NCI-H345 treated with DMSO at 0.1 percent for 48 hours (cell line): Measurements from ENCODE around the gene ACBD7.

Experiments used
- DNase-seq: peaks from one replicate; lab custom pipeline; 2025; ENCODE audit not compliant: unreplicated experiment; lab: John Stamatoyannopoulos, UW

The ACBD7 gene

DNA sequence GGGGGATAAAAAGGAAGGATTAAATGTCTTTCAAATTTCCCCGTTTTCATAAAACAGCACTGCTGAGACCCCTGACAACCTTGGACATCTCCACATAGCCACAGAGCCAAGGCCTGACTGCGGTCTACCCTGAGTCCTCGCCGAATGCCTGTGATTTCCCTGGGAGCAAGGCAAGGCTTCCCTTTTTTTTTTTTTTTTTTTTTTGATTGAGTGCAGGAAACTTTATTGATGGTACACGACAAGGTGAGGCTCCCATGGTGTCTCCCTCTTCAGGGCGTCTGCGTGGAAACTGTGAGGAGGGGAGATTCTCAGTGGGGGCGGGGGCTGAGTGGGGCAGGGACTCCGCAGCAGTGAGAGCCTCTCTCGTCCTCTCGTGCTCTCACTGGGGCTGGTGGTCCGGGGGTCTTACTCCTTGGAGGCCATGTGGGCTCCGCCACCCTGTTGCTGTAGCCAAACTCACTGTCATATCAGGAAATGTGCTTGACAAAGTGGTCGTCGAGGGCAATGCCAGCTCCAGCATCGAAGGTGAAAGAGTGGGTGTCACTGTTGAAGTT lies 4.4 kb upstream of the ACBD7 start:
- DNase-seq = no peak

DNA sequence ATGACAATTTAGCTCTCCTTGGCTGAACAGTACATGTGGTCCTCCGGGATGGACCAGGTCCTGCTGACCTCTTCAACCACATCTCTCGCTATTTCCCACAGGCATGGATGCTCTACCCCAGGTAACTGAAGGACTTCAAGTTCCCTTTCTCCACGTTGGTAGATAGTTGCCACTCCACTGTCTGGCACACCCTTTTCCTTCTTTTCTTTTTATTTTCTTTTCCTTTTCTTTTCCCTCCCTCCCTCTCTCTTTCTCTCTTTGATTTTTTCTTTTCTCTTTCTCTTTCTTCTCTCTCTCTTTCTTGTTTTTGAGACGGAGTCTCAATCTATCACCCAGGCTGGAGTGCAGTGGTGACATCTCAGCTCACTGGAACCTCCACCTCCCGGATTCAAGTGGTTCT lies 2.8 kb upstream of the ACBD7 start:
- DNase-seq = no peak

DNA sequence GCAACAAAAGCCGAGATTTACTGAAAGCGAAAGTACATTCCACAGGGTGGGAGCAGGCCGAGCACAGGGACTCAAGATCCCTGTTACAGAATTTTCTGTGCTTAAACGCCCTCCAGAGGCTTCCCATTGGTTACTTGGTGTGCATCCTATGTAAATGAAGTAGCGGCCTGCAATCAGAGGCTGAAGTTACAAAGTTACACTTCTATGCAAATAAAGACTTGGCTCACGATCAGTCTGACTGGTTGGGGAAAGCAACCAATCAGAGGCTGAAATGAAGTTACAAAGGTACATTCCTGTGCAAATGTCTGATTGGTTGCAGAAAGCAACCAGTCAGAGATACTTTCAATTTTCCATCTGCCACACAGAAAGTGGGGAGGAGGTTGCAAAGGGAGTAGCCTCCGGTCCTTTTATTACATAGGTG lies 4.1 kb downstream of the ACBD7 start:
- no peak for DNase-seq

DNA sequence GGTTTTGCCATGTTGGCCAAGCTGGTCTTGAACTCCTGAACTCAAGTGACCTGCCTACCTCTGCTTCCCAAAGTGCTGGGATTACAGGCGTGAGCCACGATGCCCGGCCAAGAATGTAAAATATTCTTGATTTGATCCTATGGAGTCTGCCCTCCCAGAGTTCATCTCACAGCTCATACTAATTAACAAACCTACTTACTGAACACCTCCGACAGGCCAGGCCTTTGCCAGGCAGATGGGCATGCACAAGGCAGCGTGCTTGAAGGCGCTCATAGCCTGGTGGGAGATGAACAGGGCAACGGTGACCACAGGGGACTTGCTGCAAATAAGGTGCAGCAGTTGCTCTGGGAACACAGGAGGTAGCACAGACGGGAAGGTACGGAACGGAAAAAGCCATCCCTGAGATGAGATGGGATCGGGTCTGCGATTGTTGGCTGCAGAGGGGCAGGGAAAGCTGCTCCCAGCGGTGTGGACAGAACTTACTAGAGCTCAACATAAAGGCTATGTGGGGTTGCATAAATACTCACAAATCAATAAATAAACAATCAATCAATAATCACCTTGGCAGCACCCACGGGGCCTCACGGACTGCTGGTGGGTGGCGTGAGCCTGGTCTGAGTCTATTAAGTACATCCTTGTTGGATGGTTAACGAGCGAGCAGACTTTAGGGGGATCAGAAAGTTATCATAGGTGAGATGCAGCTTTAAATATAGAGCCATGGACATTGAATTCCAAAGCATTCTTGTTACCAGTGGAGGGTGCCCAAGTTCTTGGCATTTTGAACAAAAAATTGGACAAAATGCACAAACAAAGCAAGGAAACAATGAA lies 4.7 kb downstream of the ACBD7 start:
- DNase-seq = no peak

DNA sequence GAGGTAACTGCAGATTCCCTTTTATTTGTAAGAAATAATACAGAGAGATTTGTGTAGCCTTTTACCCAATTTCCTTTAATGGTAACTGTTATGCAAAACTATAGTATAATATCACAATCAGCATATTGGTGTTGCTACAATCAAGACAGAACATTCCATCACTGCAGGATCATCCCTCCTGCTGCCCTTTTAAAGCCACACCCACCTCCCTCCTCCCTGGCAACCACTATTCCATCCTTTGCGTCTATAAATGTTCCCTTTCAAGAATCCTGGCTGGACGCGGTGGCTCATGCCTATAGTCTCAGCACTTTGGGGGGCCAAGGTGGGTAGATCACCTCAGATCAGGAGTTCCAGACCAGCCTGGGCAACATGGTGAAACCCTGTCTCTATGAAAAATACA lies 13.2 kb downstream of the ACBD7 start:
- no peak for DNase-seq

DNA sequence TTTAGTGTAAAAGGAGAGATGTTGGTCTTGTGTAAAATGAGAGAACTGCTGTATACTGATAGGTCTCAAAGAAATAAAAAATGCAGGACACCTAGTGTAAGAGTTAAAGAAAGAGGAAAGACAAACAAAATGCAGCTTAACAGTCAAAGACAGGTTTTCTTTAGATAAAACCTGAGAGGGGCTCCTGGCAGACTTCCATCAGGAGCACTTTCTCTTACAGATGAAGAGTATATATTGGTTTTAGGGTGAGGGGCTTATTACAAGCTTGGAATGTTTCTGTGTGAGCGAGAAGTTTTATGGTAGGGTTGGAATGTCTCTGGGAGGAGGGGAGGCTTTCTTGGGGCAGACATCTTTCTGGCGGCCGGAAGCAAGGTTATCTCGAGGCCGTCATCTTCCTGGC lies 16.2 kb downstream of the ACBD7 start:
- DNase-seq = no peak

DNA sequence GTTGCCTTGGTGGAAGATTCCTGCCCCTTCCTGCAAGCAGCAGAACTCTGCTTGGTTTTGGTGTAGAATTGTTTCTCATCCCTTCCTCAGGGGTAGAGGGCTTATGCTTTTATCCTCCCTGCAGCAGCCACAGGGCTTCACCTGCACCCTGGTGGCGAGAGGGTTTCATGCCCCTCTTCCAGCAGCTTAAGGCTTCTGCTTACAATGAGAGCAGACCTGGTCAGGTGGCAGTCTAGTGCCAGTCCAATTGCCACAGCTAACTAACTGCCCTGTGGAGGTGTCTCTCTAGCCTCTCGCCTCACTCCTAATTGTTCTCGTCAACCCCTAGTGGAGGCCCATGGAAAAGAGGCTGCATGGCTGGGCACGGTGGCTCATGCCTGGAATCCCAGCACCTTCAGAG lies 19.3 kb downstream of the ACBD7 start:
- DNase-seq = no peak

DNA sequence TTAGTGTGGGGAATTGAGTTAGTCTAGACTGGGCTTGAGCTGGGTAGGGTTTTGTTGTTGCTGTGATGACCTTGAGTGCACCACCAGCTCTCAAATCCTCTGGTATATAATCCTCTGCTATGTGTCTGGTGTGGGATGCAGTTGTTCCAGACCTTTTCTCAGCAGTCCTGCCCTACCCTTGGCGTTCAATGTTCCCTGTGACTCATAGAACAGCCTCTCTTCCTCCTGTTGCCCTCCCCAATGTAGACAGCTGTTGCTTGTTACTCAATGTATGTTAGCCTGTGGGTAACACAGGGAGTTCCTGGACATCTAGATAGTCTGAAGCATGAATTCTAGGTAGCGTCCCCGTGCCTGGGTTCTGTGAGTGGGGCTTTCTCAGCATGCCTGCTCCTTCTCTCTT lies 19.8 kb downstream of the ACBD7 start:
- DNase-seq = no peak

DNA sequence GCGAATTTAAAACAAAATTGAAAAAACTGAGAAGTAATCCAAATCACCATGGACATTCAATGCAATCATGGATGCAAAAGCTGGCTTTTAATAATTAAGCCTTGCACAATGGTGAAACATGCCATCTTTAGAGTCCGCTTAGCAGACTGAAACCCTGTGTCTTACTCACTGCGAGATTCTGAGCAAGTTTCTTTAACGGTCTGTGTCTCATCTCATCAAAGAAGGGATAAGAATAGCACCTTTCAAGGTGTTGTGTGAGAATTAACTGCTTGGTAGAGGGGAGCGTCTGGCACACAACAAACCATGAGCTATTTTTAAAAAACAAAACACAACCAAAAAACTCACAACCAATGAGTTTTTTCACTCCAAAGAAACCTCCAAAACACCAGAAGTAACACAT lies 21.4 kb downstream of the ACBD7 start:
- no peak for DNase-seq

DNA sequence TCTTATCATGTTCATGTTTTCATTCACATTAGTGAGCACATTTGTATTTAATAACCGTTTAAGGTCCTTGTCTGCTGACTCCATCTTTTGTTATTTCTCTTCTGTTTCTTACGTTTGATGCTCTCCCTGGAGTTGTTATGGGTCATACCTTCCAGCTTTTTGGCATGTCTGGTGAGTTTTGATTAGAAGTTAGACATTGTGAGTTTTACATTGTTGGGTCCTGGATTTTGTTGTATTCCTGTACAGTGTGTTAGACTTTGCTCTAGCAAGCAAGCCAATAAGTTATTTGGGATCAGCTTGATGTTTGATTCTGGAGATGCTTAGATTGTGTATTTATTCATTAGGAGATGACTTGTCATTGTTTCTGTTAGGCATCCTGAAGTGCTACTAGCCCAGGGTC lies 27.9 kb downstream of the ACBD7 start:
- no peak for DNase-seq

DNA sequence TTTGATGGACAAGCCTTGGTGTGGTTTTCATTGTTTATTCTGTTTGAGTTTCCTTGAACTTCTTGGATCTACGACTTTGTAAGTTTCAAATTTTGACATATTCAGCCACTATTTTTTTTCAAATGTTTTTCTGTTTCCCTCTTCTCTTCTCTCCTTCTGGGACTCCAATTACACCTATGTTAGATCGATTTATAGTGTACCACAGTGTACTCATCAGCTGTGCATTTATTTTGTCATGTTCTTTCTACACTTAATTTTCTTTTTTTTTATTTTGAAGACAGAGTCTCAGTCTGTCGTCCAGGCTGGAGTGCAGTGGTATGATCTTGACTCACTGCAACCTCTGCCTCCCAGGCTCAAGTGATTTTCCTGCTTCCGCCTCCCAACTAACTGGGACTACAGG lies 28.7 kb downstream of the ACBD7 start:
- no peak for DNase-seq

DNA sequence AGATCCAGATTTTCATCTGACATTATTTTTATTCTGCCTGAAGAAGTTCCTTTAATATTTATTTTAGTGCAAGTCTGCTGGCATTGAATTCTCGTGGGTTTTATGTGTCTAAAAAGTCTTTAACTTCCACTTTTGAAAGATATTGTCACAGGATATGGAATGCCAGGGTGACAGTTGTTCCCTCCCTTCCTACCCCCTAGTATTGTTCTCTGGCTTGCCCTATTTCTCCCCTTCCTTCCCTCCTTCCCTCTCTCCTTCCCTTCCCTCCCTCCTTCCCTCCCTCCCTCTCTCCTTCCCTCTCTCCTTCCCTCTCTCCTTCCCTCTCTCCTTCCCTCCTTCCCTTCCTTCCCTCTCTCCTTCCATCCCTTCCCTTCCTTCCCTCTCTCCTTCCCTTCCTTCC lies 29.9 kb downstream of the ACBD7 start:
- no peak for DNase-seq

DNA sequence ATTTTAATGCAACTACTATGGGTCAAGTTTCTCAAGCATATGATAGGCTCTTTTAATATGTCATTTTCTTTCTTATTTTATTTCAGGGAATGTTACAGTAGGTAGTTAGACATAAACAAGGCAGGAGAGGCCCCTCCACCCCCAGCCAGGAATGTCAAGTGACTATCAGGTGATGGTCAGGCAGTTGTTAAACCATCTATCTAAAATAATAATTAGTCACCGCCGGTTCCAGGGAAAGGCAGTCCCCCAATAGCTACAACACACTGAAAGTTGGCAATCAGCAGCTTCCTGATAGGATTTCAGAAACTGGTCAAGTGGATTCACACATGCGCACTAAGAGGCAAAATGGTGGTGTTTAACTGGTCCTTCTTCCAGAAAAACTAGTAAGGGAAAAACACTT lies 35.5 kb downstream of the ACBD7 start:
- no peak for DNase-seq

DNA sequence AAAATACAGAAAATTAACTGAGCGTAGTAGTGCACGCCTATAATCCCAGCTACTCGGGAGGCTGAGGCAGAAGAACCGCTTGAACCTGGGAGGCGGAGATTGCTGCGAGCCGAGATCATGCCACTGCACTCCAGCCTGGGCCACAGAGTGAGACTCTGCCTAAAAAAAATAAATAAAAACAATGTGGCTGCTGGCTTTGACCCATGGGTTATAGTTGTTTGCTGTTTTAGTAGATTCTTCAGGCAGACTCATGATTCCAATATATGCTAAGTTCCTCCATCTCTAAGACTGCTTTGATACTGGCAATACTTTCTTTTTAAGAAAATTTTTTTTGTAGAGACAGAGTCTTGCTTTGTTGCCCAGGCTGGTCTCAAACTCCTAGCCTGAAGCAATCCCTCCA lies 36.5 kb downstream of the ACBD7 start:
- DNase-seq = no peak

DNA sequence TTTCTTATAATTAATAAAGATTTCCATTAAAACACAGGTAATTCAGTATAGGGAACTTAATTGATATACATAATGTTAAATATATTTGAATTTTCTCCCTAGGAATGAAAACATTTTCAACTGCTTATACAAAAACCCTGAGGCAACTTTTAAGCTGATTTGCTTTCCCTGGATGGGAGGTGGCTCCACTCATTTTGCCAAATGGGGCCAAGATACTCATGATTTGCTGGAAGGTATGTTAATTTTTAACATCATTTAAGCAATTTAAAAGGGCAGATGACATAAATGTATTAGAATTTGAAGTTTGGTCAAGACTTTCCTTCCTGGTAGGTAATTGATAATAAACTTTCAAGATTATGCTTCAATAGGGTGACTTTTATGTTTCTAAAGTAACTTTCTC lies 39.0 kb downstream of the ACBD7 start:
- DNase-seq = no peak

DNA sequence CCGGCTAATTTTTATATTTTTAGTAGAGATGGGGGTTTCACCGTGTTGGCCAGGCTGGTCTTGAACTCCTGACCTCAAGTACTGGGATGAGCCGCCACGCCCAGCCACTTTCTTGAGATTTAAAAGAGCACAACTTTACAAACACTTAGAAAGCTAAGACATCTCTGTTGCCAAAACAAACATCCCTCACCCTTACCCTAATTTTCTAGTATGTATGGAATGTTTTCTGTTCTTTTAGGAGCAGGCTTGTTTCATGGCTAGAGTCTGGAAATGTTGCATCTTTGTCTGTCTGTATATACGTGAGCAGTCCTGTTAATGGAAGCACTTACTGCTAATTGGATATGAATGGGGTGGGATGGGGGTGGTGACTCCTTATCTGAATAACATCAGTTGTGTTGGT lies 42.0 kb downstream of the ACBD7 start:
- no peak for DNase-seq

DNA sequence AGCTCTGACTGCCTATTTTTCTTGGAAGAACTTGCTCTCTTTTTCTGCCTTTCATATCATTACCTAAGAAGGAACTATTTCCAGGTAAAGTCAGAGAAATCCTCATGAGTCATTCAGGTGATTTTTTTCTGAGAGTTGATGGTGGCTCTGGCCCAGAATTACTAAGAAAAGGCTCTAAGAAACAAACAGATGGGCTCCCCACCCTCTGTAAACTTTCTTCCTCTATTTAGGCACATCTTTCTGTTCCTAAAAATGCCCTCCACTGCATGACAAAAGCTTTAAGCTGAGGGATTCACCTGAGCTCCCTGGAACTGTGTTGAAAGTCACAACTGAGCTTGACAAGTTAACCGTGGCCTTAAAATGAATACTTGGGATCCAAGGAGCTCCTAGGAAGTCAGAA lies 43.2 kb downstream of the ACBD7 start:
- no peak for DNase-seq

DNA sequence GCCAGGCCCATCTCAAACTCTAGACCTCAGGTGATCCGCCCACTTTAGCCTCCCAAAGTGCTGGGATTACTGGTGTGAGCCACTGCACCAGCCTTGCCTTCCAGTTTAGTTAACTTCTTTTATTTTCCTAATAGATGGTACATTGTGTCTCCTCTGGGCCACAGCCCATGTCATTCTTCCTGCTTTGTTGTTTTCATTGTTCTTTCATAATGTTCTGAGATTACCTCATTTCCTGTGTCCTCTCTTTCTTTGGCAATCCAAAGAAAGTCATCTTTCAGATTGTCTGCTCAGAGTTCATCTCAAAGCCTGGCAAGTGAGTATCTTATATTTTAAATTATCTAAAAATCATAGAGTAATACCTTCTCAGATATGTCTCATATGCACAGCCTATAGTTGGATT lies 44.9 kb downstream of the ACBD7 start, which contains the start of gene OLAH:
TSS of gene OLAH (plus strand) at position 270 of the 400 bp plus-strand sequence. CDS start 3,346 bp downstream, outside the sequence.
- DNase-seq = no peak

DNA sequence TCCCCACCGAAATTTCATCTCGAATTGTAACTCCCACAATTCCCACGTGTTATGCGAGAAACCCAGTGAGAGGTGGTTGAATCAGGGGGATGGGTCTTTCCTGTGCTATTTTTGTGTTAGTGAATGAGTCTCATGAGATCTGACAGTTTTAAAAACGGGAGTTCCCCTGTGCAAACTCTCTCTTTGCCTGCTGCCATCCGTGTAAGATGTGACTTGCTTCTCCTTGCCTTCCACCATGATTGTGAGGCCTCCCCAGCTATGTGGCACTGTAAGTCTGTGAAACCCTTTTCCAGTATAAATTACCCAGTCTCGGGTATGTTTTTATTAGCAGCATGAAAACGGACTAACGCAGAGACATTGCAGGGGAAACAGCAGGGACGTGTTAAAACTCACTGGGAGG lies 50.2 kb downstream of the ACBD7 start:
- DNase-seq = no peak

DNA sequence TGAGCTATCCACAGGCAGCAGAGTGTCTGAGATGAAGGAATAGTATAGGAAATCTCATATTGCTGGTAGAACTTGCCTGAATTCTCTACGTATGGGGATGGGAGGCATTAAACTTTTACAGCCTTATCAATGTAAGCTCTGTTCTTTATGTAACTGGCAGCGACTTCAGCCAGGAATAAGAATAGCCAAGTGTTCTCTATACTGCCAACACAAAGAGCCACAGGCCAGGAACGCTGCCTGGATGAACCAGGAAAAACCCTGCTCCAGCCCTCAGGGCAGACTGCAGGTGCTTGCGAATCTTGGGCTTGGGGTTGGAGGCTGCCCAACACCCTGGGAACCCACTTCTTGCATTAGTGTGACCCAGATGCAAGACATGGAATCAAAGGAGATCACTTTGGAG lies 50.9 kb downstream of the ACBD7 start:
- no peak for DNase-seq

DNA sequence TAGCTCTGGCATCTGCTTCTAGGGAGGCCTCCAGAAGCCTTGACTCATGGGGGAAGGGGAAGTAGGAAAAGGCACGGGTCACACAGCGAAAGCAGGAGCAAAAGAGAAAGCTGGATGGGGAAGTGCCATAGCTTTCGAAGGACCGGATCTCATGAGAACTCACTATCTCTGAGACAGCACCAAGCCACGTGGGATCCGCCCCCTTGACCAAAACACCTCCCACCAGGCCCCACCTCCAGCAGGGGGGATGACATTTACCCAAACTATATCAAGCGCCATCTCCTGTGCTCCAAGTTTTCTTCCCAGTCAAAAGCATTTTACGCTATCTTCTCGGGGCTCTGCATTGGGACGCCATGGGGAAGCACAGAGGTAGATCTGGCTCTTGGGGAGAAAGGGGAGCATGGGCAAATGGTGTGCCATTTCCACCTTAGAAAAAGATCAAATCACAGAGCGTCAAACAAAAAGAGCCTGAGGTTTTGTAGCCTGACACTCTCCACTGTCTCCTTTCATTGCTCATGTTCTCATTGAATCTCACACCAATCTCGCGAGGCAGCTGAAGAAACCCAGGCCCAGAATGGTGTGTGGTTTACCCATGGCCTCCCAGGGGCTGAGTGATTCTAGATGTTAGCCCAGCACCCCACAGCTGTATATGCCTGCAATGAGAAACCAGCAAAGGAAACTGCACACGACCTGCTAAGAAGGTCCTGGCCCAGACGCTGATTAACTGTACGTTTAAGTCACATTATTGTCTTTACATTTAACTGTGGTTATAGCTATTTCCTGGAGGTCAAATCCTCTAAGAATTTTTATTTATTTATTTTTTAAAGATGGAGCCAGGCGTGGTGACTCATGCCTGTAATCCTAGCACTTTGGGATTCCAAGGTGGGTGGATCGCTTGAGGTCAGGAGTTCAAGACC lies 52.9 kb downstream of the ACBD7 start:
- DNase-seq = no peak

DNA sequence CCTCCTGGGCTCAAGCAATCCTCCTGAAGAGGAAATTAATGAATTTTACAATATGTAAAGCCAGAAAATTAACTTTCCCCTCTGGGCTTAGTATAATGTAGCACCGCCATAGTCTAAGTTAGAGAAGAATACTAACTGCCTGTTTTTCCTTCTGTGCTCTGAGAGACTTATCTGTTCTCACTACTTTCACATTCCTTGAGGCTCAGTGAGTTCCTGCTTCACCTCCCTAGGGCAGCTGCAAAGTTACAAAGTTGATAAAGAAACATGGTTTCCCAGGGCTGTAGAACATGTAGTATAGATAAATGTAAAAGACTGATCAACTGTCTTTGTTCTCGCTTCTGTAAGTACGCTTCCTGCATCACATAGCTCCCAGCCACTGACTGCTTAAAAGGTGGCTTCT lies 60.8 kb downstream of the ACBD7 start:
- DNase-seq = no peak
